Neural cell (in vitro differentiated cells): ENCODE data around the gene DPP6. TPM values are rescaled to one million over a fixed set of nuclear protein-coding genes. Genes with fewer than 3 reads are reported as not detected.

Experiments used
- H2AFZ ChIP-seq: fragments of 200-600, 300-800 bp; sonication (generic), shearing (Covaris generic); 2 replicates; pipeline ENCODE4 v1.6.0; 2014; ENCODE audit warnings: low read depth, mild to moderate bottlenecking, antibody characterized with exemption, low read length, moderate library complexity
- H3F3A ChIP-seq: fragments of 200-600 bp; shearing (Covaris generic); 2 replicates; pipeline ENCODE4 v1.6.1; 2016; ENCODE audit warnings: mild to moderate bottlenecking, moderate library complexity, mixed read lengths, antibody characterized with exemption, low read length; ENCODE audit not compliant: insufficient read depth, poor library complexity, severe bottlenecking
- H3K27ac ChIP-seq: fragments of 200-600, 300-800 bp; sonication (generic), shearing (Covaris generic); 2 replicates; pipeline ENCODE4 v1.5.1; 2014; ENCODE audit warnings: mild to moderate bottlenecking, low read length, moderate library complexity
- H3K27me3 ChIP-seq: fragments of 300-800, 200-600 bp; sonication (generic), shearing (Covaris generic); 2 replicates; pipeline ENCODE4 v1.6.0; 2014; ENCODE audit warnings: mild to moderate bottlenecking, low read depth, low read length, moderate library complexity; ENCODE audit not compliant: insufficient read depth
- H3K36me3 ChIP-seq: fragments of 300-800, 200-600 bp; sonication (generic), shearing (Covaris generic); 2 replicates; pipeline ENCODE4 v1.5.1; 2014; ENCODE audit warnings: mild to moderate bottlenecking, antibody characterized with exemption, low read length, moderate library complexity; ENCODE audit not compliant: insufficient read depth
- H3K4me2 ChIP-seq: fragments of 300-800, 200-600 bp; sonication (generic), shearing (Covaris generic); 2 replicates; pipeline ENCODE4 v1.6.0; 2014; ENCODE audit warnings: mild to moderate bottlenecking, low read length
- H3K4me3 ChIP-seq: fragments of 300-800, 200-600 bp; sonication (generic), shearing (Covaris generic); 2 replicates; pipeline ENCODE4 v1.5.1; 2014; ENCODE audit warnings: mild to moderate bottlenecking, low read length, moderate library complexity
- H3K79me2 ChIP-seq: fragments of 200-600 bp; shearing (Covaris generic); replicated peaks from 2 replicates; pipeline ENCODE4 v1.6.0; 2014; ENCODE audit warnings: mild to moderate bottlenecking, low read length, moderate library complexity; ENCODE audit not compliant: insufficient read depth
- H3K9ac ChIP-seq: fragments of 300-800, 200-600 bp; sonication (generic), shearing (Covaris generic); 2 replicates; pipeline ENCODE4 v1.6.1; 2016; ENCODE audit warnings: mild to moderate bottlenecking, low read length, mixed read lengths
- H3K9me2 ChIP-seq: fragments of 200-600 bp; shearing (Covaris generic); 2 replicates; pipeline ENCODE4 v1.6.1; 2016; ENCODE audit warnings: mild to moderate bottlenecking, low read length, mixed read lengths; ENCODE audit not compliant: insufficient read depth
- H3K9me3 ChIP-seq: fragments of 200-600, 300-800 bp; sonication (generic), shearing (Covaris generic); 2 replicates; pipeline ENCODE4 v1.6.1; 2016; ENCODE audit warnings: mild to moderate bottlenecking, mixed run types, low read length, moderate library complexity, mixed read lengths
- H4K20me1 ChIP-seq: fragments of 200-600 bp; shearing (Covaris generic); 2 replicates; pipeline ENCODE4 v1.6.1; 2016; ENCODE audit warnings: mild to moderate bottlenecking, mixed run types; ENCODE audit not compliant: insufficient read depth
- CTCF ChIP-seq: fragments of 450-650 bp; IDR thresholded peaks from 2 replicates; pipeline ENCODE4 v1.5.1; 2014; ENCODE audit warnings: antibody characterized with exemption, mild to moderate bottlenecking, moderate library complexity; ENCODE audit not compliant: poor library complexity, severe bottlenecking
- EP300 ChIP-seq: fragments of 450-650 bp; conservative IDR thresholded peaks from 2 replicates; pipeline ENCODE4 v1.6.1; 2014; ENCODE audit warnings: antibody characterized with exemption, mild to moderate bottlenecking, moderate library complexity; ENCODE audit not compliant: poor library complexity, severe bottlenecking
- EZH2 ChIP-seq: fragments of 200-600, 300-800 bp; shearing (Covaris generic), sonication (generic); IDR thresholded peaks from 2 replicates; pipeline ENCODE4 v1.6.1; 2014; ENCODE audit warnings: antibody characterized with exemption, low read length, borderline replicate concordance, mild to moderate bottlenecking; ENCODE audit not compliant: insufficient read depth, poor library complexity, severe bottlenecking
- MXI1 ChIP-seq: fragments of 450-650 bp; conservative IDR thresholded peaks from 2 replicates; pipeline ENCODE4 v1.6.1; 2014; ENCODE audit warnings: antibody characterized with exemption, mild to moderate bottlenecking; ENCODE audit not compliant: poor library complexity, severe bottlenecking
- POLR2AphosphoS5 ChIP-seq: IDR thresholded peaks from 2 replicates; pipeline ENCODE4 v1.6.1; 2012
- RAD21 ChIP-seq: fragments of 450-650 bp; conservative IDR thresholded peaks from 2 replicates; pipeline ENCODE4 v1.6.1; 2014; ENCODE audit warnings: antibody characterized with exemption, mild to moderate bottlenecking, moderate library complexity
- REST ChIP-seq: IDR thresholded peaks from 2 replicates; pipeline ENCODE4 v1.6.1; 2012; ENCODE audit warnings: borderline replicate concordance
- SMC3 ChIP-seq: fragments of 450-650 bp; conservative IDR thresholded peaks from 2 replicates; pipeline ENCODE4 v1.6.1; 2014; ENCODE audit warnings: antibody characterized with exemption, mild to moderate bottlenecking, moderate library complexity; ENCODE audit not compliant: poor library complexity
- TAF1 ChIP-seq: IDR thresholded peaks from 2 replicates; pipeline ENCODE4 v1.6.1; 2012; ENCODE audit warnings: low read depth
- polyA plus RNA-seq: library from polyadenylated mRNA; depleted of rRNA; stranded (reverse); fragments of >200 nt; gene quantifications from 2 replicates; pipeline ENCODE4 v1.2.3, GENCODE V29; 2014

DPP6 gene
- polyA plus RNA-seq, 1 donor from 2014 or later: 20.4 TPM

GRCh38 chr7:154863766-154864522, 811.7 kb downstream of the DPP6 start:
- Histone ChIP-seq H3K9ac (no peak overlapping the region), H3K4me3 (no peak overlapping the region), H3K4me2 (no peak overlapping the region), H3K27ac (no peak overlapping the region), H3F3A (no peaks in the 10 kb centered on the region), H4K20me1 (no peaks in the 10 kb centered on the region), H3K79me2 (no peaks in the 10 kb centered on the region), H3K36me3 (no peaks in the 10 kb centered on the region), H2AFZ (no peak overlapping the region), H3K9me2 (no peaks in the 10 kb centered on the region), H3K27me3 (no peaks in the 10 kb centered on the region), H3K9me3 (no peaks in the 10 kb centered on the region)
- TF ChIP-seq CTCF: no peak
- TF ChIP-seq REST: no peak
- TF ChIP-seq EZH2: no peak
- no peak for TF ChIP-seq SMC3
- no peak for TF ChIP-seq POLR2AphosphoS5
- no peak for TF ChIP-seq EP300
- no peak for TF ChIP-seq RAD21
- TF ChIP-seq TAF1: no peak
- TF ChIP-seq MXI1: no peak

GRCh38 chr7:154864523-154864891, 812.3 kb downstream of the DPP6 start:
- no peak overlapping the region for H3K27ac ChIP-seq
- H3K9ac ChIP-seq: no peak overlapping the region
- H3K4me3 ChIP-seq: no peak overlapping the region
- no peaks in the 10 kb centered on the region for H3F3A ChIP-seq
- H3K79me2 ChIP-seq: no peaks in the 10 kb centered on the region
- no peaks in the 10 kb centered on the region for H4K20me1 ChIP-seq
- no peak overlapping the region for H2AFZ ChIP-seq
- no peak overlapping the region for H3K4me2 ChIP-seq
- H3K36me3 ChIP-seq: no peaks in the 10 kb centered on the region
- no peaks in the 10 kb centered on the region for H3K9me2 ChIP-seq
- no peaks in the 10 kb centered on the region for H3K9me3 ChIP-seq
- TF ChIP-seq MXI1 (no peak), RAD21 (no peak), CTCF (no peak), EZH2 (no peak), POLR2AphosphoS5 (no peak), REST (no peak), SMC3 (no peak), TAF1 (no peak), EP300 (no peak)
- H3K27me3 ChIP-seq: no peaks in the 10 kb centered on the region
